Endothelial cell (in vitro differentiated cells): Measurements from ENCODE around the gene ZNF521. TPM values are rescaled to one million over a fixed set of nuclear protein-coding genes. Genes with fewer than 3 reads are reported as not detected.

Experiments
- DNase-seq: peaks from one replicate; pipeline ENCODE4 v3.0.0; 2021; ENCODE audit warnings: low spot score
- H3K27ac Mint-ChIP-seq: one replicate; pipeline ENCODE4 v1.8.0; 2021; ENCODE audit warnings: mixed read lengths, inconsistent platforms; ENCODE audit not compliant: unreplicated experiment
- H3K27me3 Mint-ChIP-seq: one replicate; pipeline ENCODE4 v1.8.0; 2021; ENCODE audit warnings: mild to moderate bottlenecking, moderate library complexity, mixed read lengths, inconsistent platforms; ENCODE audit not compliant: unreplicated experiment
- H3K36me3 Mint-ChIP-seq: one replicate; pipeline ENCODE4 v1.8.0; 2021; ENCODE audit warnings: mild to moderate bottlenecking, low read depth, mixed read lengths, inconsistent platforms; ENCODE audit not compliant: unreplicated experiment
- H3K4me1 Mint-ChIP-seq: one replicate; pipeline ENCODE4 v1.8.0; 2021; ENCODE audit warnings: mild to moderate bottlenecking, mixed read lengths, inconsistent platforms; ENCODE audit not compliant: unreplicated experiment
- H3K4me3 Mint-ChIP-seq: one replicate; pipeline ENCODE4 v1.8.0; 2021; ENCODE audit warnings: mild to moderate bottlenecking, mixed read lengths, inconsistent platforms; ENCODE audit not compliant: unreplicated experiment
- H3K9me3 Mint-ChIP-seq: one replicate; pipeline ENCODE4 v1.8.0; 2021; ENCODE audit warnings: mixed read lengths, inconsistent platforms; ENCODE audit not compliant: unreplicated experiment
- total RNA-seq: library from RNA; stranded (reverse); fragmentation: NEBNext Ultra II Directional; extraction: Animal tissue kit (Norgen Biotek cat#: 25700); gene quantifications from one replicate; pipeline ENCODE4 v1.2.1, GENCODE V29; 2021; ENCODE audit not compliant: unreplicated experiment
- TF ChIP-seq, protein P1 (sequence below): fragments of 200-600 bp; sonication (generic); IDR thresholded peaks from one replicate; pipeline ENCODE4 v1.5.0; 2021; ENCODE audit warnings: antibody characterized with exemption; ENCODE audit not compliant: unreplicated experiment

Gene ZNF521
- total RNA-seq, 1 donor from 2014 or later: 238 TPM

DNA sequence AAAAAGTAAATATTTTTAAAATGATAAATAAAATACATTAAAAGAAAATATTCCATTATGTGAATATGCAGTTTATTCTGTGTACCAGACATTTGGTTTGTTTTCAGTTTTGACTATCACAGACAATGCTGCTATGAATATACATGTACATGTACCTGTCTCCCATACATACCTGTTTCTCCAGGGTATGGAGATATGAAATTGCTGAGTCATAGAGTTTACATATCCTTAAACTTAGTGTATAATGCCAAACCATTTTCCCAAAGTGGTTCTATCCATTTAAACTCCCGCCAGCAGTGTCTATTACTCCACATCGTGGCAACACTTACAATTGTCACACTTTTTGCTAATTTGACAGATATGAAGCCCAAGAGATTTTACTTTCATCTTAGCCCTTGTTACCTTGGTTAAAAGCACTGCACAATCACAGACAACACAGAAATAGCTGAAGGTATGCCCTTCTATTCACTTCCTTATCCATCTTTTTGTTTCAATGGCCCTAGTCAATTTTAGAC is 56.3 kb downstream of the ZNF521 start:
- Mint-ChIP-seq H3K36me3 (peaks cover 10% of the 10 kb centered on the region), H3K27me3 (no peaks in the 10 kb centered on the region), H3K4me1 (peaks cover 59% of the 10 kb centered on the region), H3K27ac (peak overlapping the region; percentile 50), H3K9me3 (no peaks in the 10 kb centered on the region), H3K4me3 (no peak overlapping the region)
- TF ChIP-seq, protein P1, sequence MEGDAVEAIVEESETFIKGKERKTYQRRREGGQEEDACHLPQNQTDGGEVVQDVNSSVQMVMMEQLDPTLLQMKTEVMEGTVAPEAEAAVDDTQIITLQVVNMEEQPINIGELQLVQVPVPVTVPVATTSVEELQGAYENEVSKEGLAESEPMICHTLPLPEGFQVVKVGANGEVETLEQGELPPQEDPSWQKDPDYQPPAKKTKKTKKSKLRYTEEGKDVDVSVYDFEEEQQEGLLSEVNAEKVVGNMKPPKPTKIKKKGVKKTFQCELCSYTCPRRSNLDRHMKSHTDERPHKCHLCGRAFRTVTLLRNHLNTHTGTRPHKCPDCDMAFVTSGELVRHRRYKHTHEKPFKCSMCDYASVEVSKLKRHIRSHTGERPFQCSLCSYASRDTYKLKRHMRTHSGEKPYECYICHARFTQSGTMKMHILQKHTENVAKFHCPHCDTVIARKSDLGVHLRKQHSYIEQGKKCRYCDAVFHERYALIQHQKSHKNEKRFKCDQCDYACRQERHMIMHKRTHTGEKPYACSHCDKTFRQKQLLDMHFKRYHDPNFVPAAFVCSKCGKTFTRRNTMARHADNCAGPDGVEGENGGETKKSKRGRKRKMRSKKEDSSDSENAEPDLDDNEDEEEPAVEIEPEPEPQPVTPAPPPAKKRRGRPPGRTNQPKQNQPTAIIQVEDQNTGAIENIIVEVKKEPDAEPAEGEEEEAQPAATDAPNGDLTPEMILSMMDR: no peak
- DNase-seq: no peak

DNA sequence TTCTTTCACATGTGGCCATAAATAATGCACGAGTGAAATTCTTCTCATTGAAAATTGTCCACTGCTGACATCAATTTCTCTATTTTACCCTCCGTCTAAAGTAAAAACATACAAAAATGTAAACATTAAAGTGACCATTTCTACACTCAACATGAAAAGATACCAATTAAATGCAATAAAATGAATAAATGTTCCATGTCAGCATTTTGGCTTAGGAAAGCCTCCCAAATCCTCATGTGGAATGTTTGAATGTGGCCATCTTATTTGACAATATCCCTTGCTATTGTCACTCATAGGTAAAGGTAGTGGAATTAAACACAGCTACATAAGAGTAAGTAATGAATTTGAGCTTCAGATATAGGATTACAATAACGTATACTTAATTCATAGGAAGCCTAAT is 60.8 kb downstream of the ZNF521 start:
- Mint-ChIP-seq H3K27me3 (no peaks in the 10 kb centered on the region), H3K27ac (no peak overlapping the region), H3K4me3 (no peak overlapping the region), H3K9me3 (no peaks in the 10 kb centered on the region), H3K36me3 (peaks cover 16% of the 10 kb centered on the region), H3K4me1 (peaks cover 28% of the 10 kb centered on the region)
- TF ChIP-seq, protein P1: no peak
- DNase-seq: no peak

DNA sequence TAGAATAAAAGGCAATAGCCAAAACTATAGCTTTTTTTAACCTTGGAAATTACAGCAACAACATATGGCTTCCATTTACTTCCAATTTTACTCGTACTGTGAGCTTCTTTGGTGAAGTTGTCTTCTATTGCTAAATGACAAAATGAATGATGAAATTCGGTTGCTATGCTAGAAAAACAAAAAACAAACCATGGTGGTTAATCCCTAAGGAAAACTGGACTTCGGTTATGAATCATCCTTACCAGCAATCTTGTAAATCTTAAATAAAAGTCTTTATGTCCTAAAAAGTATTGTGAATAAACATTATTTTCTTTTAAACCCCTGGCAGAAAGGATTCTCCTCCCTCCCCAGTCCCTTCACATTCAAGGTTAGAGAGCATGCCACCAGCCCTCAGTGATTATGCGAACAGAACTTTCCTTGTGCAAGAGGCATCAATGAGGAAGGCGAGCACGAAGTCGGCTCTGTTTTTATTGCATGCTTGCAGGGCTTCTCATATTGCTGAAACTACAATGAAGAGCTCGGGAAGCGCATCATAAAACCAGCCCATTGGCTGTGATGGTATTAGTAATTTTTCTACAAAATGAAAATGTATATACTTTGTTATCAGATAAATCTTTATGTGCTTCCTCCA is 62.9 kb downstream of the ZNF521 start:
- peak overlapping the region; percentile 68 for H3K27ac Mint-ChIP-seq
- no peak for DNase-seq
- peaks cover 12% of the 10 kb centered on the region for H3K36me3 Mint-ChIP-seq
- no peak overlapping the region for H3K4me3 Mint-ChIP-seq
- H3K4me1 Mint-ChIP-seq: peaks cover 24% of the 10 kb centered on the region
- H3K27me3 Mint-ChIP-seq: no peaks in the 10 kb centered on the region
- no peaks in the 10 kb centered on the region for H3K9me3 Mint-ChIP-seq
- TF ChIP-seq, protein P1: no peak

DNA sequence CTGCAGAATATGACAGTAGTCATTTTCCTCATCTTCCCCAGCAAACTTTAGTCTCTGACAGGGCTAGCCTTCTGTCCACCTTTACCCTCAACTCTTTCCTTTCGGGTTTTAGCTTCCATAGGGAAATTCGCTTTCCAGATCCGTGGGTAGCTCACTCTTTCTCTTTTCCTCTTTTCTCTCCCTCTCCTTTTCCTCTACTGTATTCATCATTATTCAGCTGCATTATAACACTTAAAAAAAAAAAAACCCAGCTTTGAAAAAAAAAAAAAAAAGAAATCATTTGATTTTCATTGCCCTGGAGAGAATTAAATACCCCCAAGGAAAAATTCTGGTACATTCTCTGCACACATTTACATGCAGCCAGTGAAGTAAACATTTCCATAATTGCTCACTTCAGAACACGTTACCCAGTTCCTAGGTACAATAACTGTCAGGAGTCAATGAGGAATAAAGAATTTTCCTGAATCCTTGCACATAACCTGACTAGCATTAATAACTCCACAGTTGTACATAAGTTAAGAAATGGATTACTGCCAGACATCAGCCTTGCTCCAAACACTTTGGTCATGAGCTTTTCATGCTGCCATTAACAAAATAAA is 63.5 kb downstream of the ZNF521 start:
- Mint-ChIP-seq H3K4me1 (peaks cover 24% of the 10 kb centered on the region), H3K27me3 (no peaks in the 10 kb centered on the region), H3K9me3 (no peaks in the 10 kb centered on the region), H3K36me3 (peaks cover 12% of the 10 kb centered on the region), H3K4me3 (no peak overlapping the region), H3K27ac (peak overlapping the region; percentile 14)
- TF ChIP-seq, protein P1: no peak
- no peak for DNase-seq

DNA sequence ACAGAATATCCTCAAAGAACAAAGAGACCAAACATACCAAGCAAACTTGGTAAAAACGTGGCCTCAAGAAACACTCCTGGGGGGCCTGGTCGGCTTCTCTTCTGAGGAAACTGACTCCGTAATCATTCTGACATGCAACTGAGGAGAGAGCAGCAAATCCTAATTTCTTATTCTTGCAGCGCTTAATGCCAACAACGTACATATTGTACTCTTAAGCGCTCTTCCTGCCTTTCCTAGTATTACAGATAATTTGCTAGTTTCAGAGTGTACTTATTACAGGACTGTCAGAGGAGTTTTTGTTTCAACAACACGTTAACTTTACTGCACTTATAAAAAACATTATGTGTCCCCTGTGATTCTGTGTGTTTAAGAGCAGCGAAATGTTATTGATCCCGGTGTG is 64.9 kb downstream of the ZNF521 start:
- Mint-ChIP-seq H3K4me1 (peaks cover 14% of the 10 kb centered on the region), H3K9me3 (no peaks in the 10 kb centered on the region), H3K36me3 (peaks cover 16% of the 10 kb centered on the region), H3K4me3 (no peak overlapping the region), H3K27ac (no peak overlapping the region), H3K27me3 (no peaks in the 10 kb centered on the region)
- DNase-seq: no peak
- TF ChIP-seq, protein P1: no peak
